Stimulated activated CD8-positive, alpha-beta memory T cell treated with anti-CD3 and anti-CD28 coated beads, Interleukin-15, amount 100 ng/mL, for 48 hours (primary cell): ENCODE results near the gene ANKMY1.

Experiments used
- DNase-seq, 2 donors: peaks; one replicate each; pipeline ENCODE4 v3.0.0-alpha.2; 2020; ENCODE audit warnings: low read depth in 2 of 2

Gene ANKMY1

GRCh38 chr2:240581811-240582210, 24.0 kb upstream of the ANKMY1 start:
- DNase-seq = no peak

GRCh38 chr2:240579771-240580614, 22.2 kb upstream of the ANKMY1 start:
- peak in 1 of 2 donors; percentile 62 for DNase-seq

- no peak for DNase-seq
Observed at GRCh38 chr2:240579071-240579762, 21.4 kb upstream of the ANKMY1 start.

- DNase-seq = no peak
Observed at GRCh38 chr2:240578488-240578887, 20.7 kb upstream of the ANKMY1 start.

GRCh38 chr2:240578110-240578450, 20.3 kb upstream of the ANKMY1 start:
- no peak for DNase-seq

- no peak for DNase-seq
Observed at GRCh38 chr2:240577281-240578109, 19.7 kb upstream of the ANKMY1 start.

- DNase-seq = no peak
Observed at GRCh38 chr2:240576436-240577205, 18.8 kb upstream of the ANKMY1 start.

- DNase-seq = no peak
Observed at GRCh38 chr2:240576036-240576435, 18.2 kb upstream of the ANKMY1 start.

- no peak for DNase-seq
Observed at GRCh38 chr2:240575101-240575965, 17.5 kb upstream of the ANKMY1 start.

- no peak for DNase-seq
Observed at GRCh38 chr2:240574386-240575100, 16.8 kb upstream of the ANKMY1 start.

- DNase-seq = no peak
Observed at GRCh38 chr2:240573516-240574385, 16.0 kb upstream of the ANKMY1 start.

GRCh38 chr2:240573071-240573515, 15.3 kb upstream of the ANKMY1 start:
- no peak for DNase-seq

GRCh38 chr2:240572141-240573031, 14.6 kb upstream of the ANKMY1 start:
- no peak for DNase-seq

- DNase-seq = no peak
Observed at GRCh38 chr2:240571314-240571973, 13.7 kb upstream of the ANKMY1 start.

GRCh38 chr2:240570531-240571313, 12.9 kb upstream of the ANKMY1 start:
- no peak for DNase-seq

GRCh38 chr2:240569998-240570530, 12.3 kb upstream of the ANKMY1 start:
- DNase-seq = no peak
